Kidney (tissue), 14 donors: Measurements from ENCODE around the gene ATP1B2. TPM values are rescaled to one million over a fixed set of nuclear protein-coding genes. Genes with fewer than 3 reads are reported as not detected.
A peak's percentile ranks its signal among the peaks of the same experiment; 100 is the strongest.

Experiments used
- DNase-seq, 5 donors: peaks; one replicate each; pipeline ENCODE4 v3.0.0-alpha.2; 2013 to 2020
- FAIRE-seq: peaks from 2 replicates; lab custom pipeline; 2012; peaks lifted over from hg19 to GRCh38; lab: Jason Lieb, UNC
- H3K27ac ChIP-seq, 2 donors: one replicate each; pipeline ENCODE4 v1.7.0; 2013; ENCODE audit warnings: low read depth in 2 of 2, low read length in 2 of 2, inconsistent platforms in 1 of 2
- H3K27me3 ChIP-seq: one replicate; pipeline ENCODE4 v1.7.1; 2013; ENCODE audit warnings: low read length, inconsistent platforms; ENCODE audit not compliant: control insufficient read depth, insufficient read depth
- H3K36me3 ChIP-seq, 3 donors: one replicate each; pipeline versions ENCODE4 v1.7.0 to v1.7.1; 2013; ENCODE audit warnings: low read length in 3 of 3, control low read depth in 1 of 3, inconsistent platforms in 1 of 3; ENCODE audit not compliant: insufficient read depth in 3 of 3, control insufficient read depth in 2 of 3
- H3K4me1 ChIP-seq, 3 donors: one replicate each; pipeline versions ENCODE4 v1.7.0 to v1.7.1; 2013; ENCODE audit warnings: low read length in 3 of 3, inconsistent platforms in 1 of 3, low read depth in 1 of 3; ENCODE audit not compliant: control insufficient read depth in 2 of 3, insufficient read depth in 2 of 3
- H3K4me3 ChIP-seq, 3 donors: one replicate each; pipeline versions ENCODE4 v1.7.0 to v1.8.1; 2013; ENCODE audit warnings: low read length in 3 of 3, control low read depth in 1 of 3, inconsistent platforms in 1 of 3
- H3K9ac ChIP-seq, 3 donors: one replicate each; pipeline versions ENCODE4 v1.7.0 to v1.7.1; 2013; ENCODE audit warnings: low read length in 3 of 3, control low read depth in 1 of 3, inconsistent platforms in 1 of 3
- H3K9me3 ChIP-seq, 3 donors: one replicate each; pipeline versions ENCODE4 v1.7.0 to v1.7.1; 2013; ENCODE audit warnings: low read length in 3 of 3, control low read depth in 1 of 3, inconsistent platforms in 1 of 3; ENCODE audit not compliant: control insufficient read depth in 2 of 3, insufficient read depth in 1 of 3
- intact Hi-C: fragments of 100-400 bp; cut with DNase I; formaldehyde crosslinking; loops from one replicate; pipeline ENCODE4 v1.11.1; 2022
- polyA plus RNA-seq: library from polyadenylated mRNA; stranded (reverse); fragments of 350-450 nt; fragmentation: Illumina TruSeq; extraction: RNeasy Lipid Tissue Mini Kit (QIAGEN cat#74804); gene quantifications from one replicate; pipeline ENCODE4 v1.2.3, GENCODE V29; 2014; ENCODE audit warnings: low read depth, low replicate concordance; ENCODE audit not compliant: insufficient read depth
- total RNA-seq: library from RNA; stranded (reverse); fragmentation: NEBNext Ultra II Directional; extraction: Animal tissue kit (Norgen Biotek cat#: 25700); gene quantifications from one replicate; pipeline ENCODE4 v1.2.1, GENCODE V29; 2021
- TF ChIP-seq, protein P1 (sequence below): IDR thresholded peaks from 3 replicates; pipeline ENCODE4 v1.5.1; 2012; ENCODE audit warnings: mild to moderate bottlenecking, moderate library complexity, borderline replicate concordance; ENCODE audit not compliant: insufficient read depth; ENCODE audit errors: extremely low read depth
- donor health status: control.
- donor health status: control.
- donor health status: control.
- donor health status: control.
- donor health status: control.
- donor health status: DM: yes; HTN: yes; CAD: no.
- donor health status: Normal renal cell carcinoma (clear cell type).

The ATP1B2 gene
- total and polyA plus RNA-seq, 2 donors from 2014 or later = 7.6 to 12.8 TPM

DNA sequence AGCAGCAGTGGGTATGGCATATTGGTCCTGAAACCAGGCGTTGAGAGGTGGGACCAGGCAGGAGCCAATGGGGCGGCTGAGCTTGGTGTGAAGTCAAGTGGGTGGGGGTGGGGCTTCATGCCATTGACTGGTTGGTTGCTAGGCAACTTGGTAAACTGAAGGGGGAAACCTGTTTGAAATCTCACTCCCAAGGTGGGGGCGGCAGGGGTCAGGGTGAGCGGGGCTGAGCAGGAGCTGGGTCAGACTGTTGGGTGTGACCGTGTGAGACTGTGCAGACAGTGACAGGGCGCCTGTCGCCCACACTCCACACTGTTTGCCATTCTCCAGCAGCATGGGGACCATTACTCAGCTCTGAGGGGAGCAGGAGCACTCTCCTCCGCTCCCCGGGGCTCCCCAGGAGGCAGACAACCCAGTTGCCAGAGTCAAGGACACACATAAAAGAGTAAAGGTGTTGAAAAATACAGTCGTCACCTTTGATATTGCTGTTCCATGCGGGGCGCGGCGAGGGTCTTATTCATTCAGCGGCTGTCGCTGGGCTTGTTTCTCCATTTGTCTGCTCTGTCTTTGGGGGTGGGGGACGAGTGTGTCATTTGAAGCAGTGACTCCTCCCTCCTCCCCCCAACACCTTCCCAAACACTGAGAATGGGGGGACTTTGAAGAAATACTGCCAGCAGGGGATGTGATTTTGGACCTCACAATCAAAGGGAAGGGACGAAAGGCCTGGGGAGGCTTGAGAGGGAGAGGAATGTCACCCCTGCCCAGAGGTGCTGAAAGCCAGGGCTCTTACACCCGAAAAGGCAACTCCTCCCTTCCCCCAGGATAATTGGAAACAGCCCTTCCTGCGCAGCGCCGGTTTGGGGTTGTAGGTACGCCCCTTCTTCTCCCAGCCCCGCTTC lies 53.1 kb downstream of the ATP1B2 start:
- peak; percentile 86 to 96 (median 94) for DNase-seq
- Histone ChIP-seq H3K27me3 (no peaks in the 10 kb centered on the region), H3K4me1 (peaks cover 0 to 4% (median 0%) of the 10 kb centered on the region in 3 donors), H3K4me3 (no peak overlapping the region), H3K27ac (no peak overlapping the region), H3K9ac (no peak overlapping the region), H3K9me3 (no peaks in the 10 kb centered on the region), H3K36me3 (peaks cover 0 to 11% (median 0%) of the 10 kb centered on the region in 3 donors)
- TF ChIP-seq, protein P1, sequence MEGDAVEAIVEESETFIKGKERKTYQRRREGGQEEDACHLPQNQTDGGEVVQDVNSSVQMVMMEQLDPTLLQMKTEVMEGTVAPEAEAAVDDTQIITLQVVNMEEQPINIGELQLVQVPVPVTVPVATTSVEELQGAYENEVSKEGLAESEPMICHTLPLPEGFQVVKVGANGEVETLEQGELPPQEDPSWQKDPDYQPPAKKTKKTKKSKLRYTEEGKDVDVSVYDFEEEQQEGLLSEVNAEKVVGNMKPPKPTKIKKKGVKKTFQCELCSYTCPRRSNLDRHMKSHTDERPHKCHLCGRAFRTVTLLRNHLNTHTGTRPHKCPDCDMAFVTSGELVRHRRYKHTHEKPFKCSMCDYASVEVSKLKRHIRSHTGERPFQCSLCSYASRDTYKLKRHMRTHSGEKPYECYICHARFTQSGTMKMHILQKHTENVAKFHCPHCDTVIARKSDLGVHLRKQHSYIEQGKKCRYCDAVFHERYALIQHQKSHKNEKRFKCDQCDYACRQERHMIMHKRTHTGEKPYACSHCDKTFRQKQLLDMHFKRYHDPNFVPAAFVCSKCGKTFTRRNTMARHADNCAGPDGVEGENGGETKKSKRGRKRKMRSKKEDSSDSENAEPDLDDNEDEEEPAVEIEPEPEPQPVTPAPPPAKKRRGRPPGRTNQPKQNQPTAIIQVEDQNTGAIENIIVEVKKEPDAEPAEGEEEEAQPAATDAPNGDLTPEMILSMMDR = no peak
- FAIRE-seq = no peak
- intact Hi-C loops = no loop called here

GRCh38 chr17:7704601-7705268 lies 54.0 kb downstream of the ATP1B2 start, which contains the start of gene EFNB3:
Gene EFNB3, plus strand, starts transcription at chr17:7705202. Its CDS starts 397 bp downstream, at chr17:7705599.
- Histone ChIP-seq H3K9ac (peak within 1 kb of the TSS in 1 of 3 donors; percentile 26), H3K36me3 (peaks cover 0 to 11% (median 0%) of the 10 kb centered on the region in 3 donors), H3K9me3 (no peaks in the 10 kb centered on the region), H3K27me3 (no peaks in the 10 kb centered on the region), H3K4me1 (peaks cover 0 to 4% (median 0%) of the 10 kb centered on the region in 3 donors), H3K4me3 (peak within 1 kb of the TSS; percentile 14 to 35 (median 33)), H3K27ac (no peak within 1 kb of the TSS)
- FAIRE-seq (no peak), DNase-seq (peak; percentile 78 to 88 (median 85))
- TF ChIP-seq, protein P1 = no peak
- intact Hi-C loops = no loop called here

GRCh38 chr17:7705269-7706255 lies 54.8 kb downstream of the ATP1B2 start:
- intact Hi-C loops = no loop called here
- Histone ChIP-seq H3K9me3 (no peaks in the 10 kb centered on the region), H3K4me1 (peaks cover 0 to 4% (median 0%) of the 10 kb centered on the region in 3 donors), H3K27ac (no peak overlapping the region), H3K9ac (peak overlapping the region in 1 of 3 donors; percentile 26), H3K36me3 (peaks cover 0 to 11% (median 0%) of the 10 kb centered on the region in 3 donors), H3K4me3 (peak overlapping the region in 1 of 3 donors; percentile 33), H3K27me3 (no peaks in the 10 kb centered on the region)
- TF ChIP-seq, protein P1 = no peak
- DNase-seq (peak in 4 of 5 donors; percentile 41 to 77 (median 64)), FAIRE-seq (no peak)
